ENCODE measurements around the gene RAE1. TPM values are rescaled to one million over a fixed set of nuclear protein-coding genes. Genes with fewer than 3 reads are reported as not detected.

Gene RAE1
- total RNA-seq, 1 experiment from 2014 or later: 46.3 TPM

DNA sequence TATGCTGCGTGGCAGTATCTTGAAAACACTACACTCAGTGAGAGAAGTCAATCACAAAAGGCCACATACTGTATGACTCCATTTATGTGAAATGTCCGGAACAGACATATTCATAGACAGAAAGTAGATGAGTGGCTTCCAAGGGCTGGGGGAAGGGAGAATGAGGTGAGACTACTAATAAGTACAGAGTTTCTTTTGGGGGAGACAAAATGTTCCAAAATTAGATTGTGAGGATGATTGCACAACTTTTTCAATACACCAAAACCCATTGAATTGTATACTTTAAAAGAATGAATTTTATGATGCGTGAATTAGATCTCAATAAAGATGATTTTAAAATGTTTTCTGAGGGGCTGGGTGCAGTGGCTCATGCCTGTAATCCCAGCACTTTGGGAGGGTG lies 30.7 kb upstream of the RAE1 start:
- H3K27ac ChIP-seq (ENCODE audit: low read depth, low read length): no peak overlapping the region
- ChIA-PET RAD21 (ENCODE audit: low non-redundant PET in 1 of 2, low total read pairs in 2 of 2, uncharacterized antibody in 2 of 2, unreplicated experiment in 2 of 2) (no interaction called here), POLR2A (no interaction called here), CTCF (interaction anchor here (1.1 kb wide), 1 partner anchor 12 kb away, joined by 5 read pairs; no protein-coding TSS in a partner anchor)
- H2AFZ ChIP-seq (ENCODE audit: low read depth, low read length, poor library complexity, severe bottlenecking): no peak overlapping the region
- H4K20me1 ChIP-seq (ENCODE audit: insufficient read depth): no peaks in the 10 kb centered on the region
- no peak overlapping the region for H3K4me2 ChIP-seq (ENCODE audit: low read length)
- H3K9me3 ChIP-seq (ENCODE audit: control insufficient read depth in 1 of 2, insufficient read depth in 1 of 2, low read depth in 1 of 2, low read length in 2 of 2): no peaks in the 10 kb centered on the region
- DNase-seq (ENCODE audit: low read depth, low spot score) (no peak), ATAC-seq (no peak)
- no peak for TF ChIP-seq TCF7L2 (IDR thresholded peaks at IDR 0.05; ENCODE audit: borderline replicate concordance, extremely low read depth, insufficient read depth, insufficient read length)
- TF ChIP-seq, protein P1, sequence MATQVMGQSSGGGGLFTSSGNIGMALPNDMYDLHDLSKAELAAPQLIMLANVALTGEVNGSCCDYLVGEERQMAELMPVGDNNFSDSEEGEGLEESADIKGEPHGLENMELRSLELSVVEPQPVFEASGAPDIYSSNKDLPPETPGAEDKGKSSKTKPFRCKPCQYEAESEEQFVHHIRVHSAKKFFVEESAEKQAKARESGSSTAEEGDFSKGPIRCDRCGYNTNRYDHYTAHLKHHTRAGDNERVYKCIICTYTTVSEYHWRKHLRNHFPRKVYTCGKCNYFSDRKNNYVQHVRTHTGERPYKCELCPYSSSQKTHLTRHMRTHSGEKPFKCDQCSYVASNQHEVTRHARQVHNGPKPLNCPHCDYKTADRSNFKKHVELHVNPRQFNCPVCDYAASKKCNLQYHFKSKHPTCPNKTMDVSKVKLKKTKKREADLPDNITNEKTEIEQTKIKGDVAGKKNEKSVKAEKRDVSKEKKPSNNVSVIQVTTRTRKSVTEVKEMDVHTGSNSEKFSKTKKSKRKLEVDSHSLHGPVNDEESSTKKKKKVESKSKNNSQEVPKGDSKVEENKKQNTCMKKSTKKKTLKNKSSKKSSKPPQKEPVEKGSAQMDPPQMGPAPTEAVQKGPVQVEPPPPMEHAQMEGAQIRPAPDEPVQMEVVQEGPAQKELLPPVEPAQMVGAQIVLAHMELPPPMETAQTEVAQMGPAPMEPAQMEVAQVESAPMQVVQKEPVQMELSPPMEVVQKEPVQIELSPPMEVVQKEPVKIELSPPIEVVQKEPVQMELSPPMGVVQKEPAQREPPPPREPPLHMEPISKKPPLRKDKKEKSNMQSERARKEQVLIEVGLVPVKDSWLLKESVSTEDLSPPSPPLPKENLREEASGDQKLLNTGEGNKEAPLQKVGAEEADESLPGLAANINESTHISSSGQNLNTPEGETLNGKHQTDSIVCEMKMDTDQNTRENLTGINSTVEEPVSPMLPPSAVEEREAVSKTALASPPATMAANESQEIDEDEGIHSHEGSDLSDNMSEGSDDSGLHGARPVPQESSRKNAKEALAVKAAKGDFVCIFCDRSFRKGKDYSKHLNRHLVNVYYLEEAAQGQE (IDR thresholded peaks at IDR 0.05; ENCODE audit: low read depth): no peak
- TF ChIP-seq, protein P2, sequence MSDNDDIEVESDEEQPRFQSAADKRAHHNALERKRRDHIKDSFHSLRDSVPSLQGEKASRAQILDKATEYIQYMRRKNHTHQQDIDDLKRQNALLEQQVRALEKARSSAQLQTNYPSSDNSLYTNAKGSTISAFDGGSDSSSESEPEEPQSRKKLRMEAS (IDR thresholded peaks at IDR 0.05): no peak
- TF ChIP-seq, protein P3, sequence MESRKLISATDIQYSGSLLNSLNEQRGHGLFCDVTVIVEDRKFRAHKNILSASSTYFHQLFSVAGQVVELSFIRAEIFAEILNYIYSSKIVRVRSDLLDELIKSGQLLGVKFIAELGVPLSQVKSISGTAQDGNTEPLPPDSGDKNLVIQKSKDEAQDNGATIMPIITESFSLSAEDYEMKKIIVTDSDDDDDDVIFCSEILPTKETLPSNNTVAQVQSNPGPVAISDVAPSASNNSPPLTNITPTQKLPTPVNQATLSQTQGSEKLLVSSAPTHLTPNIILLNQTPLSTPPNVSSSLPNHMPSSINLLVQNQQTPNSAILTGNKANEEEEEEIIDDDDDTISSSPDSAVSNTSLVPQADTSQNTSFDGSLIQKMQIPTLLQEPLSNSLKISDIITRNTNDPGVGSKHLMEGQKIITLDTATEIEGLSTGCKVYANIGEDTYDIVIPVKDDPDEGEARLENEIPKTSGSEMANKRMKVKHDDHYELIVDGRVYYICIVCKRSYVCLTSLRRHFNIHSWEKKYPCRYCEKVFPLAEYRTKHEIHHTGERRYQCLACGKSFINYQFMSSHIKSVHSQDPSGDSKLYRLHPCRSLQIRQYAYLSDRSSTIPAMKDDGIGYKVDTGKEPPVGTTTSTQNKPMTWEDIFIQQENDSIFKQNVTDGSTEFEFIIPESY (IDR thresholded peaks at IDR 0.05; ENCODE audit: extremely low read depth, insufficient replicate concordance, low read length): no peak
- no peak for TF ChIP-seq YY1 (IDR thresholded peaks at IDR 0.05; ENCODE audit: extremely low read depth, insufficient replicate concordance, low read depth, low read length)
- TF ChIP-seq EGR1 (IDR thresholded peaks at IDR 0.05; ENCODE audit: low read depth): no peak
- TF ChIP-seq ZNF274 (IDR thresholded peaks at IDR 0.05; ENCODE audit: low read depth, low read length): no peak
- TF ChIP-seq, protein P4, sequence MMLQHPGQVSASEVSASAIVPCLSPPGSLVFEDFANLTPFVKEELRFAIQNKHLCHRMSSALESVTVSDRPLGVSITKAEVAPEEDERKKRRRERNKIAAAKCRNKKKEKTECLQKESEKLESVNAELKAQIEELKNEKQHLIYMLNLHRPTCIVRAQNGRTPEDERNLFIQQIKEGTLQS (IDR thresholded peaks at IDR 0.05): no peak
- TF ChIP-seq SP1 (IDR thresholded peaks at IDR 0.05; ENCODE audit: low read depth): no peak
- TF ChIP-seq POLR2A (IDR thresholded peaks at IDR 0.05; ENCODE audit: borderline replicate concordance, extremely low read depth, insufficient read depth, insufficient read length): no peak
- TF ChIP-seq POLR2AphosphoS5 (IDR thresholded peaks at IDR 0.05; ENCODE audit: low read depth, low read length): no peak
- no peak for TF ChIP-seq EZH2phosphoT487 (IDR thresholded peaks at IDR 0.05; ENCODE audit: borderline replicate concordance)
- TF ChIP-seq FOSL1 (IDR thresholded peaks at IDR 0.05; ENCODE audit: low read depth): no peak
- no peak for TF ChIP-seq ZFX (IDR thresholded peaks at IDR 0.05)
- no peak for TF ChIP-seq CBX3 (IDR thresholded peaks at IDR 0.05; ENCODE audit: low read depth)
- TF ChIP-seq SIN3A (IDR thresholded peaks at IDR 0.05; ENCODE audit: low read depth): no peak
- TF ChIP-seq JUND (IDR thresholded peaks at IDR 0.05): no peak
- no peak overlapping the region for H3K9ac ChIP-seq (ENCODE audit: low read length)
- peaks cover 10 to 18% of the 10 kb centered on the region in 2 experiments for H3K4me1 ChIP-seq (ENCODE audit: control insufficient read depth in 1 of 2, insufficient read depth in 2 of 2, low read length in 2 of 2)
- no peak overlapping the region for H3K4me3 ChIP-seq (replicated peaks in 1 of 2; ENCODE audit: low read depth in 1 of 2, low read length in 2 of 2)
- intact Hi-C loops (cut with micrococcal nuclease): no loop called here
- no peaks in the 10 kb centered on the region; the same call in 1 of the 2 replicates for H3K27me3 ChIP-seq (ENCODE audit: insufficient read depth, low read length)
- H3K36me3 ChIP-seq (ENCODE audit: control insufficient read depth in 1 of 2, insufficient read depth in 2 of 2, low read length in 2 of 2): no peaks in the 10 kb centered on the region
- H3K9me2 ChIP-seq (ENCODE audit: insufficient read depth): no peaks in the 10 kb centered on the region
- H3K79me2 ChIP-seq (ENCODE audit: insufficient read depth, low read length): no peaks in the 10 kb centered on the region
- BruUV-seq (replicated peaks): no TSS peak

Measured in HCT116 (cell line).